H9 (cell line): ENCODE results near the gene SLC17A2. TPM values are rescaled to one million over a fixed set of nuclear protein-coding genes. Genes with fewer than 3 reads are reported as not detected.

Experiments used
- DNase-seq: peaks from one replicate; pipeline ENCODE4 v3.0.0-alpha.2; 2017
- H2AFZ ChIP-seq: one replicate; pipeline ENCODE4 v1.6.1; 2013; ENCODE audit warnings: mild to moderate bottlenecking, low read length, control low read depth, moderate library complexity
- H2AK5ac ChIP-seq: 2 replicates; pipeline ENCODE4 v1.6.1; 2013; ENCODE audit warnings: low read length, control low read depth, mixed read lengths; ENCODE audit not compliant: insufficient read length
- H2BK120ac ChIP-seq: one replicate; pipeline ENCODE4 v1.6.1; 2013; ENCODE audit warnings: low read depth, mild to moderate bottlenecking, low read length, control low read depth, inconsistent platforms; ENCODE audit not compliant: poor library complexity, severe bottlenecking
- H2BK12ac ChIP-seq: 2 replicates; pipeline ENCODE4 v1.6.1; 2013; ENCODE audit warnings: low read length, control low read depth, mixed read lengths, low read depth; ENCODE audit not compliant: insufficient read length
- H2BK15ac ChIP-seq: 2 replicates; pipeline ENCODE4 v1.6.1; 2013; ENCODE audit warnings: low read depth, low read length, control low read depth
- H2BK20ac ChIP-seq: one replicate; pipeline ENCODE4 v1.6.1; 2013; ENCODE audit warnings: low read depth, mild to moderate bottlenecking, low read length, control low read depth, inconsistent platforms; ENCODE audit not compliant: poor library complexity, severe bottlenecking
- H2BK5ac ChIP-seq: 2 replicates; pipeline ENCODE4 v1.6.1; 2013; ENCODE audit warnings: low read length, control low read depth, mixed read lengths; ENCODE audit not compliant: insufficient read length
- H3K14ac ChIP-seq: 2 replicates; pipeline ENCODE4 v1.6.1; 2013; ENCODE audit warnings: low read length, control low read depth; ENCODE audit not compliant: insufficient read depth
- H3K18ac ChIP-seq: 2 replicates; pipeline ENCODE4 v1.6.1; 2013; ENCODE audit warnings: low read depth, mild to moderate bottlenecking, mixed read lengths, low read length, control low read depth; ENCODE audit not compliant: insufficient read length
- H3K23ac ChIP-seq: 2 replicates; pipeline ENCODE4 v1.6.1; 2013; ENCODE audit warnings: low read length, control low read depth, mixed read lengths, low read depth; ENCODE audit not compliant: insufficient read length
- H3K23me2 ChIP-seq: 2 replicates; pipeline ENCODE4 v1.6.1; 2013; ENCODE audit warnings: low read depth, mild to moderate bottlenecking, mixed read lengths, low read length, control low read depth; ENCODE audit not compliant: insufficient read length, poor library complexity, severe bottlenecking
- H3K27ac ChIP-seq: 2 replicates; pipeline ENCODE4 v1.5.1; 2013; ENCODE audit warnings: low read length, control low read depth, mixed read lengths, low read depth; ENCODE audit not compliant: insufficient read length
- H3K27me3 ChIP-seq: 2 replicates; pipeline ENCODE4 v1.6.1; 2013; ENCODE audit warnings: low read length, control low read depth, inconsistent platforms; ENCODE audit not compliant: insufficient read depth
- H3K4ac ChIP-seq: 2 replicates; pipeline ENCODE4 v1.6.1; 2013; ENCODE audit warnings: low read depth, mild to moderate bottlenecking, control low read depth, inconsistent platforms, low read length, moderate library complexity
- H3K4me1 ChIP-seq: 2 replicates; pipeline ENCODE4 v1.6.1; 2013; ENCODE audit warnings: low read length, control low read depth, inconsistent platforms; ENCODE audit not compliant: insufficient read depth
- H3K4me2 ChIP-seq: 2 replicates; pipeline ENCODE4 v1.6.1; 2013; ENCODE audit warnings: low read length, control low read depth, mixed read lengths; ENCODE audit not compliant: insufficient read length, insufficient read depth
- H3K56ac ChIP-seq: 2 replicates; pipeline ENCODE4 v1.6.1; 2013; ENCODE audit warnings: low read depth, mild to moderate bottlenecking, mixed read lengths, low read length, control low read depth; ENCODE audit not compliant: insufficient read length
- H3K79me1 ChIP-seq: 2 replicates; pipeline ENCODE4 v1.6.1; 2013; ENCODE audit warnings: low read depth, mild to moderate bottlenecking, moderate library complexity, low read length, control low read depth, inconsistent platforms; ENCODE audit not compliant: insufficient read depth, poor library complexity, severe bottlenecking
- H3K79me2 ChIP-seq: 2 replicates; pipeline ENCODE4 v1.6.1; 2013; ENCODE audit warnings: low read length, control low read depth, inconsistent platforms; ENCODE audit not compliant: insufficient read depth
- H3K9ac ChIP-seq: 2 replicates; pipeline ENCODE4 v1.6.1; 2013; ENCODE audit warnings: low read length, control low read depth, mixed read lengths; ENCODE audit not compliant: insufficient read length; ENCODE audit errors: extremely low read depth
- H3K9me3 ChIP-seq: one replicate; pipeline ENCODE4 v1.6.1; 2013; ENCODE audit warnings: low read depth, low read length, inconsistent platforms; ENCODE audit not compliant: control insufficient read depth
- H3T11ph ChIP-seq: one replicate; pipeline ENCODE4 v1.6.1; 2013; ENCODE audit warnings: mild to moderate bottlenecking, low read length, control low read depth, inconsistent platforms
- H4K20me1 ChIP-seq: one replicate; pipeline ENCODE4 v1.6.1; 2013; ENCODE audit not compliant: control insufficient read depth, insufficient read length, insufficient read depth
- H4K5ac ChIP-seq: 2 replicates; pipeline ENCODE4 v1.6.1; 2013; ENCODE audit warnings: low read depth, mild to moderate bottlenecking, mixed read lengths, low read length, control low read depth; ENCODE audit not compliant: insufficient read length
- H4K8ac ChIP-seq: replicated peaks from 2 replicates; pipeline ENCODE4 v1.6.1; 2013; ENCODE audit warnings: low read length, control low read depth, mixed read lengths, low read depth; ENCODE audit not compliant: insufficient read length
- H4K91ac ChIP-seq: 2 replicates; pipeline ENCODE4 v1.6.1; 2013; ENCODE audit warnings: low read depth, mild to moderate bottlenecking, moderate library complexity, mixed read lengths, low read length, control low read depth; ENCODE audit not compliant: insufficient read length
- H3K27ac Mint-ChIP-seq, 3 experiments: 2 replicates in 2 of 3; 3 replicates in 1 of 3; pipeline ENCODE4 v1.8.0; 2020 to 2021; ENCODE audit warnings: mixed read lengths in 3 of 3, mild to moderate bottlenecking in 1 of 3, moderate library complexity in 1 of 3
- H3K27me3 Mint-ChIP-seq: 2 replicates; pipeline ENCODE4 v1.8.0; 2021; ENCODE audit warnings: low read depth, mild to moderate bottlenecking, moderate library complexity, mixed read lengths
- H3K36me3 Mint-ChIP-seq, 3 experiments: 2 replicates in 2 of 3; 3 replicates in 1 of 3; pipeline ENCODE4 v1.8.0; 2020 to 2021; ENCODE audit warnings: low read depth in 3 of 3, mixed read lengths in 3 of 3; ENCODE audit not compliant: insufficient read depth in 1 of 3
- H3K4me1 Mint-ChIP-seq, 2 experiments: 2 replicates each; pipeline ENCODE4 v1.8.0; 2020; ENCODE audit warnings: mixed read lengths in 2 of 2
- H3K4me3 Mint-ChIP-seq, 2 experiments: 2 replicates in 1 of 2; 3 replicates in 1 of 2; pipeline ENCODE4 v1.8.0; 2020 to 2021; ENCODE audit warnings: mild to moderate bottlenecking in 2 of 2, mixed read lengths in 2 of 2, moderate library complexity in 1 of 2
- H3K9me3 Mint-ChIP-seq, 2 experiments: 2 replicates in 1 of 2; 3 replicates in 1 of 2; pipeline ENCODE4 v1.8.0; 2020; ENCODE audit warnings: mild to moderate bottlenecking in 2 of 2, mixed read lengths in 2 of 2, moderate library complexity in 1 of 2
- WGBS: extraction: QIAGEN DNeasy Blood & Tissue Kit; methylation state at CpG from one replicate; pipeline ENCODE4 v1.1.7; 2013; ENCODE audit warnings: missing lambda C conversion rate, low lambda C conversion rate, mixed read lengths; ENCODE audit not compliant: insufficient read length; ENCODE audit errors: extremely low coverage; 5-methylcytosine and 5-hydroxymethylcytosine counted together
- total RNA-seq: library from RNA; stranded (reverse); gene quantifications from 2 replicates; pipeline ENCODE4 v1.2.1, GENCODE V29; 2021
- TF ChIP-seq, protein P1 (sequence below): fragments of 200-600 bp; sonication (generic); conservative IDR thresholded peaks from 3 replicates; pipeline ENCODE4 v1.8.0; 2021; ENCODE audit warnings: antibody characterized with exemption, mild to moderate bottlenecking

Gene SLC17A2
- total RNA-seq, 1 experiment from 2014 or later = not detected

- Histone ChIP-seq H3K4me1 (no peaks in the 10 kb centered on the region), H3K23ac (no peak overlapping the region), H3K4ac (no peak overlapping the region), H4K20me1 (no peaks in the 10 kb centered on the region), H2BK120ac (no peak overlapping the region), H3K27me3 (no peaks in the 10 kb centered on the region), H3T11ph (no peak overlapping the region), H3K23me2 (no peaks in the 10 kb centered on the region), H2BK5ac (no peak overlapping the region), H4K5ac (no peak overlapping the region), H3K4me2 (no peak overlapping the region), H3K14ac (no peak overlapping the region), H3K18ac (no peak overlapping the region), H3K56ac (no peak overlapping the region), H3K9me3 (no peaks in the 10 kb centered on the region), H2AK5ac (no peak overlapping the region), H2BK15ac (no peak overlapping the region), H3K79me2 (no peaks in the 10 kb centered on the region), H3K27ac (no peak overlapping the region), H2BK20ac (no peak overlapping the region), H3K9ac (no peak overlapping the region), H4K91ac (no peak overlapping the region), H2AFZ (no peak overlapping the region), H4K8ac (no peak overlapping the region), H2BK12ac (no peak overlapping the region), H3K79me1 (no peaks in the 10 kb centered on the region)
- H3K9me3 Mint-ChIP-seq = no peaks in the 10 kb centered on the region
- H3K27me3 Mint-ChIP-seq = no peaks in the 10 kb centered on the region
- no peak overlapping the region for H3K27ac Mint-ChIP-seq
- no peaks in the 10 kb centered on the region for H3K4me1 Mint-ChIP-seq
- no CpG with 5 or more reads among the region's 3 CpGs for WGBS
- no peak for DNase-seq
- no peak overlapping the region for H3K4me3 Mint-ChIP-seq
- TF ChIP-seq, protein P1, sequence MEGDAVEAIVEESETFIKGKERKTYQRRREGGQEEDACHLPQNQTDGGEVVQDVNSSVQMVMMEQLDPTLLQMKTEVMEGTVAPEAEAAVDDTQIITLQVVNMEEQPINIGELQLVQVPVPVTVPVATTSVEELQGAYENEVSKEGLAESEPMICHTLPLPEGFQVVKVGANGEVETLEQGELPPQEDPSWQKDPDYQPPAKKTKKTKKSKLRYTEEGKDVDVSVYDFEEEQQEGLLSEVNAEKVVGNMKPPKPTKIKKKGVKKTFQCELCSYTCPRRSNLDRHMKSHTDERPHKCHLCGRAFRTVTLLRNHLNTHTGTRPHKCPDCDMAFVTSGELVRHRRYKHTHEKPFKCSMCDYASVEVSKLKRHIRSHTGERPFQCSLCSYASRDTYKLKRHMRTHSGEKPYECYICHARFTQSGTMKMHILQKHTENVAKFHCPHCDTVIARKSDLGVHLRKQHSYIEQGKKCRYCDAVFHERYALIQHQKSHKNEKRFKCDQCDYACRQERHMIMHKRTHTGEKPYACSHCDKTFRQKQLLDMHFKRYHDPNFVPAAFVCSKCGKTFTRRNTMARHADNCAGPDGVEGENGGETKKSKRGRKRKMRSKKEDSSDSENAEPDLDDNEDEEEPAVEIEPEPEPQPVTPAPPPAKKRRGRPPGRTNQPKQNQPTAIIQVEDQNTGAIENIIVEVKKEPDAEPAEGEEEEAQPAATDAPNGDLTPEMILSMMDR = no peak
- no peaks in the 10 kb centered on the region for H3K36me3 Mint-ChIP-seq
These were observed 16.8 kb downstream of the SLC17A2 start for GRCh38 chr6:25913741-25914140.
